ENCODE results near the gene MICA. TPM values are rescaled to one million over a fixed set of nuclear protein-coding genes. Genes with fewer than 3 reads are reported as not detected.
"Not testable (repeated sequence)": the region's sequence is repeated elsewhere in the genome, so short reads cannot be mapped to it uniquely, and the experiment has no call there.

The MICA gene
- total RNA-seq, 4 donors from 2014 or later: 7.8 to 45.3 (median 19.9) TPM

DNA sequence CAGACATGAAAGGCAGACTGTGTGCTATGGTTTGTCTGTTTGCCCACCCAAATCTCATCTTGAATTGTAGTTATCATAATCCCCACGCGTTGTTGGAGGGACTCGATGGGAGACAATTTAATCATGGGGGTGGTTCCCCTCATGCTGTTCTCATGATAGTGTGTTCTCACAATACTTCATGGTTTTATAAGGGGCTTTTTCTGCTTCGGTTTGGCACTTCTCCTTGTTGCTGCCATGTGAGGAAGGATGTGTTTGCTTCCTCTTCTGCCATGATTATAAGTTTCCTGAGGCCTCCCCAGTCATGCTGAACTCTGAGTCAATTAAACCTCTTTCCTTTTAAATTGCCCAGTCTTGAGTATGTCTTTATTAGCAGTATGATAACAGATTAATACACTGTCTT is 47.4 kb downstream of the MICA start:
- DNase-seq: no peak
- Histone ChIP-seq H3K9me3 (no peaks in the 10 kb centered on the region), H3K4me3 (no peak overlapping the region), H3K27ac (no peak overlapping the region), H3K36me3 (no peaks in the 10 kb centered on the region), H3K4me1 (no peaks in the 10 kb centered on the region), H3K27me3 (peaks cover 15% of the 10 kb centered on the region)
- TF ChIP-seq EP300 (IDR thresholded peaks at IDR 0.05; ENCODE audit: low read depth) (no peak), POLR2AphosphoS5 (IDR thresholded peaks at IDR 0.05) (no peak), POLR2A (IDR thresholded peaks at IDR 0.05) (no peak)
- TF ChIP-seq, protein P1, sequence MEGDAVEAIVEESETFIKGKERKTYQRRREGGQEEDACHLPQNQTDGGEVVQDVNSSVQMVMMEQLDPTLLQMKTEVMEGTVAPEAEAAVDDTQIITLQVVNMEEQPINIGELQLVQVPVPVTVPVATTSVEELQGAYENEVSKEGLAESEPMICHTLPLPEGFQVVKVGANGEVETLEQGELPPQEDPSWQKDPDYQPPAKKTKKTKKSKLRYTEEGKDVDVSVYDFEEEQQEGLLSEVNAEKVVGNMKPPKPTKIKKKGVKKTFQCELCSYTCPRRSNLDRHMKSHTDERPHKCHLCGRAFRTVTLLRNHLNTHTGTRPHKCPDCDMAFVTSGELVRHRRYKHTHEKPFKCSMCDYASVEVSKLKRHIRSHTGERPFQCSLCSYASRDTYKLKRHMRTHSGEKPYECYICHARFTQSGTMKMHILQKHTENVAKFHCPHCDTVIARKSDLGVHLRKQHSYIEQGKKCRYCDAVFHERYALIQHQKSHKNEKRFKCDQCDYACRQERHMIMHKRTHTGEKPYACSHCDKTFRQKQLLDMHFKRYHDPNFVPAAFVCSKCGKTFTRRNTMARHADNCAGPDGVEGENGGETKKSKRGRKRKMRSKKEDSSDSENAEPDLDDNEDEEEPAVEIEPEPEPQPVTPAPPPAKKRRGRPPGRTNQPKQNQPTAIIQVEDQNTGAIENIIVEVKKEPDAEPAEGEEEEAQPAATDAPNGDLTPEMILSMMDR (IDR thresholded peaks at IDR 0.05): no peak
- in situ Hi-C loops (cut with MboI; ENCODE audit: low pct_ligation_motif_present in 1 of 4, low pct_unique_long_range_greater_than_20kb in 1 of 4, low sequenced_read_pairs in 3 of 4): no loop called here
- 70 to 83% methylated on average over 4 of the region's 4 CpGs for WGBS, 2 donors (ENCODE audit: low coverage in 1 of 2)
- intact Hi-C loops (cut with DNase I; ENCODE audit: low total_unique reads): no loop called here

GRCh38 chr6:31452859-31453258 is 49.5 kb downstream of the MICA start:
- DNase-seq: no peak
- H3K27me3 ChIP-seq: peaks cover 8% of the 10 kb centered on the region
- intact Hi-C loops (cut with DNase I; ENCODE audit: low total_unique reads): no loop called here
- no peak overlapping the region for H3K4me3 ChIP-seq
- TF ChIP-seq POLR2AphosphoS5 (IDR thresholded peaks at IDR 0.05): no peak
- no peak for TF ChIP-seq POLR2A (IDR thresholded peaks at IDR 0.05)
- TF ChIP-seq, protein P1 (IDR thresholded peaks at IDR 0.05): no peak
- TF ChIP-seq EP300 (IDR thresholded peaks at IDR 0.05; ENCODE audit: low read depth): no peak
- H3K36me3 ChIP-seq: no peaks in the 10 kb centered on the region
- H3K9me3 ChIP-seq: no peaks in the 10 kb centered on the region
- H3K27ac ChIP-seq: no peak overlapping the region
- in situ Hi-C loops (cut with MboI; ENCODE audit: low pct_ligation_motif_present in 1 of 4, low pct_unique_long_range_greater_than_20kb in 1 of 4, low sequenced_read_pairs in 3 of 4): no loop called here
- no peaks in the 10 kb centered on the region for H3K4me1 ChIP-seq

DNA sequence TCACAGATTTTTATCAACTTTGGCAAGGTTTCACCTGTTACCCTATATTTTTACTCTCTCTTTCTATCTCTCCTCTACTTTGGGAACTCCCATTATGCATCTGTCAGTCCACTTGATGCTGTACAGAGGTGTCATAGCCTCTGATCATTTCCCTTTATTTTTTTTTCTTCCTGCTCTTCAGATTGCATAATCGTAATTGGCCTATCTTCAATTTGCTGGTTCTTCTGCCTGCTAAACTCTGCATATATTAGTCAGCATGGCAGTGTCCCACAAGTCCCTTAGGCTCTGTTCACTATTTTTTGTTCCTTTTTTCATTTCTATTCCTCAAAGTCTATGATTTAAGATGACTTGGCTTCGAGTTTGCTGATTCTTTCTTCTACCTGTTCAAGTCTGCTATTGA is 49.9 kb downstream of the MICA start:
- intact Hi-C loops (cut with DNase I; ENCODE audit: low total_unique reads) (no loop called here), in situ Hi-C loops (cut with MboI; ENCODE audit: low pct_ligation_motif_present in 1 of 4, low pct_unique_long_range_greater_than_20kb in 1 of 4, low sequenced_read_pairs in 3 of 4) (no loop called here)
- TF ChIP-seq POLR2AphosphoS5 (IDR thresholded peaks at IDR 0.05) (no peak), EP300 (IDR thresholded peaks at IDR 0.05; ENCODE audit: low read depth) (no peak), POLR2A (IDR thresholded peaks at IDR 0.05) (no peak)
- TF ChIP-seq, protein P1 (IDR thresholded peaks at IDR 0.05): no peak
- no peak for DNase-seq
- 70 to 83% methylated on average over 2 of the region's 2 CpGs for WGBS, 2 donors (ENCODE audit: low coverage in 1 of 2)
- no peak overlapping the region for H3K27ac ChIP-seq
- H3K36me3 ChIP-seq: no peaks in the 10 kb centered on the region
- H3K4me3 ChIP-seq: no peak overlapping the region
- H3K27me3 ChIP-seq: peaks cover 8% of the 10 kb centered on the region
- no peaks in the 10 kb centered on the region for H3K9me3 ChIP-seq
- H3K4me1 ChIP-seq: no peaks in the 10 kb centered on the region

DNA sequence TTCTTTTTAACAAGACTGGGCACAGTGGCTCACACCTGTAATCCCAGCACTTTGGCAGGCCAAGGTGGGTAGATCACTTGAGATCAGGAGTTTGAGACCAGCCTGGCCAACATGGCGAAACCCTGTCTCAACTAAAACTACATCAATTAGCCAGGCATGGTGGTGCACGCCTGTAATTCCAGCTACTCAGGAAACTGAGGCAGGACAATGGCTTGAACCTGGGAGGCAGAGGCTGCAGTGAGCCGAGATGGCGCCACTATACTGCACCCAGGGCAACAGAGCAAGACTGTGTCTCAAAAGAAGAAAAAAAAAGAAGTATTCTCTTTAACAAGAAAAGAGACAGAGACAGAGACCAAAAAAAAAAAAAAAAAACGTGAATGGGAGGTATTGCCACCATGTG is 56.5 kb downstream of the MICA start:
- peaks cover 6 to 18% (median 10%) of the 10 kb centered on the region in 4 donors for H3K4me1 ChIP-seq
- in situ Hi-C loops (cut with MboI; ENCODE audit: low pct_ligation_motif_present in 1 of 4, low pct_unique_long_range_greater_than_20kb in 1 of 4, low sequenced_read_pairs in 3 of 4); DNase-seq; H3K4me3 ChIP-seq; H3K27me3 ChIP-seq; intact Hi-C loops (cut with DNase I; ENCODE audit: low total_unique reads); H3K36me3 ChIP-seq; H3K9me3 ChIP-seq; H3K27ac ChIP-seq: not testable (repeated sequence)
- WGBS, 2 donors (ENCODE audit: low coverage in 1 of 2): 84% methylated on average over 5 of the region's 5 CpGs; no CpG with 5 or more reads in 1 of the 2 donors

GRCh38 chr6:31460361-31461025 is 57.1 kb downstream of the MICA start:
- H3K4me1 ChIP-seq: peaks cover 7 to 23% (median 14%) of the 10 kb centered on the region in 4 donors
- no peaks in the 10 kb centered on the region for H3K36me3 ChIP-seq
- intact Hi-C loops (cut with DNase I; ENCODE audit: low total_unique reads): no loop called here
- 91 to 98% methylated on average over 4 to 5 of the region's 5 CpGs for WGBS, 2 donors (ENCODE audit: low coverage in 1 of 2)
- no peak for TF ChIP-seq POLR2A (IDR thresholded peaks at IDR 0.05)
- no peak for TF ChIP-seq POLR2AphosphoS5 (IDR thresholded peaks at IDR 0.05)
- TF ChIP-seq, protein P1 (IDR thresholded peaks at IDR 0.05): no peak
- TF ChIP-seq EP300 (IDR thresholded peaks at IDR 0.05; ENCODE audit: low read depth): no peak
- H3K4me3 ChIP-seq: no peak overlapping the region
- H3K27me3 ChIP-seq: no peaks in the 10 kb centered on the region
- in situ Hi-C loops (cut with MboI; ENCODE audit: low pct_ligation_motif_present in 1 of 4, low pct_unique_long_range_greater_than_20kb in 1 of 4, low sequenced_read_pairs in 3 of 4): no loop called here
- no peak overlapping the region for H3K27ac ChIP-seq
- no peaks in the 10 kb centered on the region for H3K9me3 ChIP-seq
- DNase-seq: no peak
